Cardiac muscle cell (in vitro differentiated cells and primary cell): ENCODE results near the gene ANKRD44. TPM values are rescaled to one million over a fixed set of nuclear protein-coding genes. Genes with fewer than 3 reads are reported as not detected.

ENCODE experiments used
- DNase-seq, 2 donors: peaks; one replicate each; pipeline versions ENCODE4 v3.0.0 to v3.0.0-alpha.2; 2010 to 2017; ENCODE audit warnings: low read depth in 1 of 2, low spot score in 1 of 2
- H3K27ac ChIP-seq: fragments of 200-600 bp; sonication (generic); 2 replicates; pipeline ENCODE4 v1.5.1; 2016
- H3K27me3 ChIP-seq: fragments of 200-600 bp; sonication (generic); 2 replicates; pipeline ENCODE4 v1.6.0; 2016; ENCODE audit warnings: control low read depth
- H3K36me3 ChIP-seq: fragments of 200-600 bp; sonication (generic); 2 replicates; pipeline ENCODE4 v1.5.1; 2016; ENCODE audit warnings: control low read depth
- H3K4me1 ChIP-seq: fragments of 200-600 bp; sonication (generic); 2 replicates; pipeline ENCODE4 v1.8.1; 2017; ENCODE audit warnings: low read depth, mild to moderate bottlenecking, mixed run types
- H3K4me3 ChIP-seq: fragments of 200-600 bp; sonication (generic); 2 replicates; pipeline ENCODE4 v1.5.1; 2016; ENCODE audit warnings: mild to moderate bottlenecking
- H3K9me3 ChIP-seq: fragments of 200-600 bp; sonication (generic); 2 replicates; pipeline ENCODE4 v1.5.1; 2017; ENCODE audit warnings: low read depth, mild to moderate bottlenecking, control low read depth
- CTCF ChIP-seq: IDR thresholded peaks from 2 replicates; pipeline ENCODE4 v1.5.1; 2012; ENCODE audit warnings: low read depth, mild to moderate bottlenecking, low read length
- polyA plus RNA-seq: library from polyadenylated mRNA; unstranded; fragments of >200 nt; fragmentation: Nextera tagmentation; extraction: Ambion mirVana; gene quantifications from 2 replicates; pipeline ENCODE4 v1.2.1, GENCODE V29; 2016
- total RNA-seq: library from RNA; depleted of rRNA; stranded (reverse); fragments of >200 nt; gene quantifications from 2 replicates; pipeline ENCODE4 v1.2.3, GENCODE V29; 2016

ANKRD44 gene
- total and polyA plus RNA-seq, 2 experiments from 2014 or later = 4.0 to 5.0 TPM

DNA sequence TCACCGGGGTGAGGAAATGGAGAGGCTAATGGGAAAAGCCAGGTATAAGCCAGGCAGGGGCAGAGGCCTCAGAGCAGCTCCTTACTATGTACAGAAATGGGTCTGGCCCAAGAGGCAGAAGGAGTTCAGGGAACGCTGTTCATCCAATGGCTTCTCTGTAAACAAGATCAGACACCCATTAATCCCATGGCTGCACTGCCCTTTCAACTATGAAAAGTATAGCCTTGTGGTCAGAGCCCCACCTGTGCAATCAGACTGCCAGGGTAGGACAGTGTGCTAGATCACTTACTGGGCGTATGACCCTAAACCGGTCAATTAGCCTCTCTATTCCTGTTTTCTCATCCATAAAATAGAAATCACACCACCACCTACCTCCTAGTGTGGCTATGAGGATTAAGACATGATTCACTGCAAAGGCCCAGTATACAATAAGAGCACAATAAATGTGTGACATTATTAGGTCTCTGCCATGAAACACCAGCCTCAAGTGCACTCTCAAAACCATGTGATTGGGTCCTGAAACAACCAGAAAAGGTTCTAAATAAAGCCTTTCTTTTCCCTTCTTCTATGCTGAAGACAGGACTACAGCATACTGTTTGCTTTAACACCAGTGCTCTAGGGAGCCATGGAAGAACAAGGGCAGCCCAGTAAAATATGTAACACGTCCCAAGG lies 4.4 kb downstream of the ANKRD44 start:
- H3K9me3 ChIP-seq = no peaks in the 10 kb centered on the region
- no peak overlapping the region for H3K4me3 ChIP-seq
- no peaks in the 10 kb centered on the region for H3K36me3 ChIP-seq
- no peaks in the 10 kb centered on the region for H3K4me1 ChIP-seq
- no peak overlapping the region for H3K27ac ChIP-seq
- peaks cover 2% of the 10 kb centered on the region for H3K27me3 ChIP-seq
- DNase-seq = no peak
- TF ChIP-seq CTCF = no peak

DNA sequence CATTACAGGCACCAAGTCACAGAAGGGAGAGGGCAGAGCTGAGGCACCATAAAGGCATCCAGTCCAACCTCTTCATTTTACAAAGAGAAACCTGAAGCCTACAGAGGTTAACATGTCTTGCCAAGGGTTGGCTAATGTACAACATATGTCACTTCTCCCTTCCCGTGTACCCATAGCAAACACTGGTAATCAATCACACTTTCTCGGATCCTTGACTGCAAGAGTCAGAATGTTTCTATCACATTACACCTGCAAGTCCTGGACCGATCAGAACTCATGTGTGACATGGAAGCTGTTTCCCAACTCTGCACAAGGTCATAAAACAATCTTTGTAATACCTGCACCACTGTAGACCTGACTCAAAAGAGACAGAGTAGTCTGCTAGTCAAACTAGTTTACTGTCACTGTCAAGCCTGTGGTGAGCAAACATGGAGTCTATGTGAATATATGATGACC lies 6.0 kb downstream of the ANKRD44 start:
- H3K4me3 ChIP-seq = no peak overlapping the region
- TF ChIP-seq CTCF = no peak

DNA sequence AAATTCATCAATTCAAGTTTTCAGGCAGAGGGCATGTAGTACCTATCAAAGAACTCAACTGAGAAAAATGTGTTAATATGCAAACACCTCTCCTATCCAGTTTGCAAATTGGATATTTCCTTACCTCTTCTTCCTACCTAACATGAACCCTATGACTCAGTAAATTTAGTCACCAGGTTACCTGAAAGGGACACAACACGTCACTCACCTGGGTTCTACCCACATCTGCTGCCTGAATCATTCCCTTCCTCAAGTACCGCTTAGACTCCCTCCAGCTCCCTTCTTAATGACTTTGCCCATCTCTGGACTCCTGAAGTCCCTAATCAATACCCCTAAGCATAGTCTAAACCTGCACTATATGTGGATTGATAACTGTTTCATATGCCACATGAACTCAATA lies 10.4 kb downstream of the ANKRD44 start:
- TF ChIP-seq CTCF = no peak

More for the DNA sequence above, 6.0 kb downstream of the ANKRD44 start:
- DNase-seq = no peak
- Histone ChIP-seq H3K27ac (no peak overlapping the region), H3K36me3 (no peaks in the 10 kb centered on the region), H3K4me1 (no peaks in the 10 kb centered on the region), H3K27me3 (peaks cover 2% of the 10 kb centered on the region), H3K9me3 (no peaks in the 10 kb centered on the region)

GRCh38 chr2:197298609-197299008 lies 12.0 kb downstream of the ANKRD44 start:
- H3K27ac ChIP-seq = no peak overlapping the region
- no peaks in the 10 kb centered on the region for H3K36me3 ChIP-seq
- no peaks in the 10 kb centered on the region for H3K4me1 ChIP-seq
- no peaks in the 10 kb centered on the region for H3K9me3 ChIP-seq
- H3K4me3 ChIP-seq = no peak overlapping the region
- no peak for TF ChIP-seq CTCF
- no peaks in the 10 kb centered on the region for H3K27me3 ChIP-seq
- no peak for DNase-seq

More for the DNA sequence above, 10.4 kb downstream of the ANKRD44 start:
- DNase-seq = no peak
- Histone ChIP-seq H3K9me3 (no peaks in the 10 kb centered on the region), H3K4me3 (no peak overlapping the region), H3K27me3 (no peaks in the 10 kb centered on the region), H3K27ac (no peak overlapping the region), H3K4me1 (no peaks in the 10 kb centered on the region), H3K36me3 (no peaks in the 10 kb centered on the region)

GRCh38 chr2:197297772-197298318 lies 12.7 kb downstream of the ANKRD44 start:
- H3K27me3 ChIP-seq = no peaks in the 10 kb centered on the region
- H3K27ac ChIP-seq = no peak overlapping the region
- DNase-seq = no peak
- H3K4me3 ChIP-seq = no peak overlapping the region
- no peaks in the 10 kb centered on the region for H3K9me3 ChIP-seq
- no peaks in the 10 kb centered on the region for H3K4me1 ChIP-seq
- no peak for TF ChIP-seq CTCF
- no peaks in the 10 kb centered on the region for H3K36me3 ChIP-seq
